H1 (cell line): ENCODE results near the gene SMARCA1.

ENCODE experiments used
- CEBPB ChIP-seq: IDR thresholded peaks from 2 replicates; pipeline ENCODE4 v1.6.1; 2012; ENCODE audit warnings: low read depth, low read length
- EP300 ChIP-seq, 2 experiments: IDR thresholded peaks; 1 replicate in 1 of 2; 2 replicates in 1 of 2; pipeline ENCODE4 v1.6.1; 2011 to 2012; ENCODE audit warnings: low read depth in 2 of 2, low read length in 2 of 2, mild to moderate bottlenecking in 2 of 2, borderline replicate concordance in 1 of 2, inconsistent platforms in 1 of 2, moderate library complexity in 1 of 2
- EZH2 ChIP-seq: fragments of 200-600 bp; sonication (generic); IDR thresholded peaks from 2 replicates; pipeline ENCODE4 v1.7.1; 2012; ENCODE audit warnings: low read depth, mild to moderate bottlenecking, moderate library complexity, low read length, inconsistent platforms; ENCODE audit not compliant: severe bottlenecking
- HDAC2 ChIP-seq, 2 experiments: fragments of 300-600 bp in 1 of 2; sonication (generic) in 1 of 2; IDR thresholded peaks; 2 replicates each; pipeline ENCODE4 v1.6.1; 2011 to 2012; ENCODE audit warnings: low read depth in 2 of 2, low read length in 2 of 2, mild to moderate bottlenecking in 2 of 2, moderate library complexity in 2 of 2, borderline replicate concordance in 1 of 2, inconsistent platforms in 1 of 2
- HDAC6 ChIP-seq: IDR thresholded peaks from one replicate; pipeline ENCODE4 v1.7.1; 2012; ENCODE audit warnings: low read depth, mild to moderate bottlenecking, inconsistent platforms, low read length, moderate library complexity
- POLR2A ChIP-seq, 2 experiments: IDR thresholded peaks; 1 replicate in 1 of 2; 2 replicates in 1 of 2; pipeline ENCODE4 v1.6.1; 2011; ENCODE audit warnings: low read depth in 2 of 2, low read length in 2 of 2, mild to moderate bottlenecking in 2 of 2; ENCODE audit errors: control extremely low read depth in 1 of 2
- RAD21 ChIP-seq, 2 experiments: IDR thresholded peaks in 1 of 2; conservative IDR thresholded peaks in 1 of 2; 2 replicates each; pipeline ENCODE4 v1.6.1; 2011; ENCODE audit warnings: low read depth in 2 of 2, low read length in 2 of 2, improper control_type of control experiment in 1 of 2, inconsistent platforms in 1 of 2, mild to moderate bottlenecking in 1 of 2, moderate library complexity in 1 of 2
- TBP ChIP-seq: IDR thresholded peaks from 2 replicates; pipeline ENCODE4 v1.6.1; 2011; ENCODE audit warnings: low read depth, low read length, improper control_type of control experiment
- TEAD4 ChIP-seq: IDR thresholded peaks from 2 replicates; pipeline ENCODE4 v1.6.1; 2012; ENCODE audit warnings: low read depth, low read length, inconsistent platforms, mixed read lengths
- TF ChIP-seq, protein P1 (sequence below), 3 experiments: IDR thresholded peaks; 1 replicate in 2 of 3; 2 replicates in 1 of 3; pipeline versions ENCODE4 v1.5.1 to v1.6.1; 2011; ENCODE audit warnings: low read length in 3 of 3, mild to moderate bottlenecking in 3 of 3, inconsistent platforms in 2 of 3, low read depth in 1 of 3, moderate library complexity in 1 of 3; ENCODE audit not compliant: insufficient read depth in 1 of 3; ENCODE audit errors: control extremely low read depth in 1 of 3
- TF ChIP-seq, protein P2 (sequence below): IDR thresholded peaks from 2 replicates; pipeline ENCODE4 v1.6.1; 2012; ENCODE audit warnings: inconsistent platforms
- TF ChIP-seq, protein P3 (sequence below): IDR thresholded peaks from 2 replicates; pipeline ENCODE4 v1.6.1; 2012; ENCODE audit warnings: low read length, inconsistent platforms

DNA sequence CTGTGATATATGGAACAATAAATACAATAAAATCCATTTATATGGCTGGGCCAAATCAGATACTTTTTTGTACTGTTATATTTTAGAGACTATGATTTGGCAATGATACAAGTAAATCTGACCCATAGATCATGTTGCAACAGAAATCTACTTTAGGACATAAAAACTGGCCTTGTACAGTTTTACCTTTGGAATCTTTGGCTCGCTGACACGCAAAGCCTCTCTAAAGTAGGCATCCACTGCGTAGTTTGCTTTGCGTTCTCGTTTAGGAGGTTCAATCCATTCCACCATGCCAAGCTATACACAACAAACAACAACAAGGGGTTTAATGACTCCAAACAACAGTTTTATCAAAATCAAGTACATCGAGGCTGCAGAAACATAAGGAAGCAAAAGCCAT, 42.4 kb downstream of the SMARCA1 start:
- TF ChIP-seq, protein P1, sequence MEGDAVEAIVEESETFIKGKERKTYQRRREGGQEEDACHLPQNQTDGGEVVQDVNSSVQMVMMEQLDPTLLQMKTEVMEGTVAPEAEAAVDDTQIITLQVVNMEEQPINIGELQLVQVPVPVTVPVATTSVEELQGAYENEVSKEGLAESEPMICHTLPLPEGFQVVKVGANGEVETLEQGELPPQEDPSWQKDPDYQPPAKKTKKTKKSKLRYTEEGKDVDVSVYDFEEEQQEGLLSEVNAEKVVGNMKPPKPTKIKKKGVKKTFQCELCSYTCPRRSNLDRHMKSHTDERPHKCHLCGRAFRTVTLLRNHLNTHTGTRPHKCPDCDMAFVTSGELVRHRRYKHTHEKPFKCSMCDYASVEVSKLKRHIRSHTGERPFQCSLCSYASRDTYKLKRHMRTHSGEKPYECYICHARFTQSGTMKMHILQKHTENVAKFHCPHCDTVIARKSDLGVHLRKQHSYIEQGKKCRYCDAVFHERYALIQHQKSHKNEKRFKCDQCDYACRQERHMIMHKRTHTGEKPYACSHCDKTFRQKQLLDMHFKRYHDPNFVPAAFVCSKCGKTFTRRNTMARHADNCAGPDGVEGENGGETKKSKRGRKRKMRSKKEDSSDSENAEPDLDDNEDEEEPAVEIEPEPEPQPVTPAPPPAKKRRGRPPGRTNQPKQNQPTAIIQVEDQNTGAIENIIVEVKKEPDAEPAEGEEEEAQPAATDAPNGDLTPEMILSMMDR (IDR thresholded peaks at IDR 0.05; ENCODE audit: control extremely low read depth in 1 of 3, insufficient read depth in 1 of 3, low read depth in 1 of 3, low read length in 3 of 3) = no peak
- TF ChIP-seq HDAC2 (IDR thresholded peaks at IDR 0.05; ENCODE audit: borderline replicate concordance in 1 of 2, low read depth in 2 of 2, low read length in 2 of 2) = no peak
- TF ChIP-seq CEBPB = no peak
- no peak for TF ChIP-seq EP300 (IDR thresholded peaks at IDR 0.05; ENCODE audit: borderline replicate concordance in 1 of 2, low read depth in 2 of 2, low read length in 2 of 2)
- no peak for TF ChIP-seq HDAC6
- TF ChIP-seq, protein P2, sequence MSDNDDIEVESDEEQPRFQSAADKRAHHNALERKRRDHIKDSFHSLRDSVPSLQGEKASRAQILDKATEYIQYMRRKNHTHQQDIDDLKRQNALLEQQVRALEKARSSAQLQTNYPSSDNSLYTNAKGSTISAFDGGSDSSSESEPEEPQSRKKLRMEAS = no peak
- TF ChIP-seq, protein P3, sequence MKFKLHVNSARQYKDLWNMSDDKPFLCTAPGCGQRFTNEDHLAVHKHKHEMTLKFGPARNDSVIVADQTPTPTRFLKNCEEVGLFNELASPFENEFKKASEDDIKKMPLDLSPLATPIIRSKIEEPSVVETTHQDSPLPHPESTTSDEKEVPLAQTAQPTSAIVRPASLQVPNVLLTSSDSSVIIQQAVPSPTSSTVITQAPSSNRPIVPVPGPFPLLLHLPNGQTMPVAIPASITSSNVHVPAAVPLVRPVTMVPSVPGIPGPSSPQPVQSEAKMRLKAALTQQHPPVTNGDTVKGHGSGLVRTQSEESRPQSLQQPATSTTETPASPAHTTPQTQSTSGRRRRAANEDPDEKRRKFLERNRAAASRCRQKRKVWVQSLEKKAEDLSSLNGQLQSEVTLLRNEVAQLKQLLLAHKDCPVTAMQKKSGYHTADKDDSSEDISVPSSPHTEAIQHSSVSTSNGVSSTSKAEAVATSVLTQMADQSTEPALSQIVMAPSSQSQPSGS = no peak
- TF ChIP-seq TEAD4 = no peak
- TF ChIP-seq TBP = no peak
- no peak for TF ChIP-seq RAD21 (IDR thresholded peaks at IDR 0.05 in 1 of 2, conservative IDR thresholded peaks at IDR 0.05 in 1 of 2; ENCODE audit: low read depth in 2 of 2, low read length in 2 of 2)
- no peak for TF ChIP-seq POLR2A (IDR thresholded peaks at IDR 0.05; ENCODE audit: control extremely low read depth in 1 of 2, low read depth in 2 of 2, low read length in 2 of 2)
- no peak for TF ChIP-seq EZH2
